Uterus (tissue), 2 donors: Measurements from ENCODE around the gene NFIC.

ENCODE experiments used
- POLR2A ChIP-seq, 2 donors: fragments of 450-650 bp; IDR thresholded peaks; one replicate each; pipeline ENCODE4 v1.6.1; 2016; ENCODE audit warnings: antibody characterized with exemption in 2 of 2, mild to moderate bottlenecking in 1 of 2, moderate library complexity in 1 of 2
- TF ChIP-seq, protein P1 (sequence below), 4 experiments: fragments of 200-600 bp in 2 of 4; fragments of 450-650 bp in 2 of 4; sonication (generic) in 2 of 4; IDR thresholded peaks; one replicate each; pipeline ENCODE4 v1.5.1; 2016 to 2019; ENCODE audit warnings: antibody characterized with exemption in 4 of 4, mild to moderate bottlenecking in 2 of 4, moderate library complexity in 1 of 4

DNA sequence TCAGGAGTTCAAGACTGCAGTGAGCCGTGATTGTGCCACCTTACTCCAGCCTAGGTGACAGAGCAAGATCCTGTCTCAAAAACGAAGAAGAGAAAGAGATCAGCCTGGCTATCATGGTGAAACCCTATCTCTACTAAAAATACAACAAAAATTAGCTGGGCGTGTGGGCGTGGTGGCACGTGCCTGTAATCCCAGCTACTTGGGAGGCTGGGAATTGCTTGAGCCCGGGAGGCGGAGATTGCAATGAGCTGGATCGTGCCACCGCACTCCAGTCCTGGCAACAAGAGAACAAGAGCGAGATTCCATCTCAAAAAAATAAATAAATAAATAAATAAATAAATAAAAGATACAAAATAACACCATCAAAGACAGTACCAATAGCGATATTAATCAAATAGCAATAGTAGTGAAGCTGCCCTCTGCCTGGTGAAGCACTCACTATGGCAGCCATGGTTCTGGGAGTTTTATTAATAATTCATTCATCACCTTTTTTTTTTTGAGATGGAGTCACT, 53.9 kb downstream of the NFIC start:
- TF ChIP-seq, protein P1, sequence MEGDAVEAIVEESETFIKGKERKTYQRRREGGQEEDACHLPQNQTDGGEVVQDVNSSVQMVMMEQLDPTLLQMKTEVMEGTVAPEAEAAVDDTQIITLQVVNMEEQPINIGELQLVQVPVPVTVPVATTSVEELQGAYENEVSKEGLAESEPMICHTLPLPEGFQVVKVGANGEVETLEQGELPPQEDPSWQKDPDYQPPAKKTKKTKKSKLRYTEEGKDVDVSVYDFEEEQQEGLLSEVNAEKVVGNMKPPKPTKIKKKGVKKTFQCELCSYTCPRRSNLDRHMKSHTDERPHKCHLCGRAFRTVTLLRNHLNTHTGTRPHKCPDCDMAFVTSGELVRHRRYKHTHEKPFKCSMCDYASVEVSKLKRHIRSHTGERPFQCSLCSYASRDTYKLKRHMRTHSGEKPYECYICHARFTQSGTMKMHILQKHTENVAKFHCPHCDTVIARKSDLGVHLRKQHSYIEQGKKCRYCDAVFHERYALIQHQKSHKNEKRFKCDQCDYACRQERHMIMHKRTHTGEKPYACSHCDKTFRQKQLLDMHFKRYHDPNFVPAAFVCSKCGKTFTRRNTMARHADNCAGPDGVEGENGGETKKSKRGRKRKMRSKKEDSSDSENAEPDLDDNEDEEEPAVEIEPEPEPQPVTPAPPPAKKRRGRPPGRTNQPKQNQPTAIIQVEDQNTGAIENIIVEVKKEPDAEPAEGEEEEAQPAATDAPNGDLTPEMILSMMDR (IDR thresholded peaks at IDR 0.05) = no peak
- no peak for TF ChIP-seq POLR2A (IDR thresholded peaks at IDR 0.05)
